LNCaP clone FGC (cell line): Measurements from ENCODE around the gene CPA2.
"Not testable (repeated sequence)": the region's sequence is repeated elsewhere in the genome, so short reads cannot be mapped to it uniquely, and the experiment has no call there.

ENCODE experiments used
- DNase-seq: peaks from one replicate; pipeline ENCODE4 v3.0.0-alpha.2; 2011; ENCODE audit warnings: low read depth
- H3K4me3 ChIP-seq: 2 replicates; pipeline ENCODE4 v1.5.1; 2011; ENCODE audit warnings: mild to moderate bottlenecking, low read depth, low read length, control low read depth
- CTCF ChIP-seq: IDR thresholded peaks from 2 replicates; pipeline ENCODE4 v1.5.1; 2012; ENCODE audit warnings: mild to moderate bottlenecking; ENCODE audit not compliant: control insufficient read depth, insufficient read depth; ENCODE audit errors: extremely low read depth

Gene CPA2

GRCh38 chr7:130226333-130226732 is 40.3 kb upstream of the CPA2 start:
- TF ChIP-seq CTCF: no peak
- H3K4me3 ChIP-seq: no peak overlapping the region
- no peak for DNase-seq

- DNase-seq: no peak
- H3K4me3 ChIP-seq: no peak overlapping the region
- no peak for TF ChIP-seq CTCF
These were observed 38.6 kb upstream of the CPA2 start for GRCh38 chr7:130227883-130228575.

- no peak for DNase-seq
- TF ChIP-seq CTCF: no peak
- no peak overlapping the region for H3K4me3 ChIP-seq
These were observed 37.7 kb upstream of the CPA2 start for GRCh38 chr7:130228840-130229502.

- not testable (repeated sequence) for H3K4me3 ChIP-seq, DNase-seq
These were observed 36.7 kb upstream of the CPA2 start for GRCh38 chr7:130229981-130230380.

- TF ChIP-seq CTCF: no peak
- no peak for DNase-seq
- no peak overlapping the region for H3K4me3 ChIP-seq
These were observed 34.9 kb upstream of the CPA2 start for GRCh38 chr7:130231792-130232191.

GRCh38 chr7:130232209-130232608 is 34.5 kb upstream of the CPA2 start:
- TF ChIP-seq CTCF: no peak
- no peak for DNase-seq
- no peak overlapping the region for H3K4me3 ChIP-seq

- TF ChIP-seq CTCF: no peak
- DNase-seq: no peak
- H3K4me3 ChIP-seq: no peak overlapping the region
These were observed 32.6 kb upstream of the CPA2 start for GRCh38 chr7:130234078-130234477.

- not testable (repeated sequence) for H3K4me3 ChIP-seq, DNase-seq
These were observed 30.3 kb upstream of the CPA2 start for GRCh38 chr7:130236361-130236760.
